Measurements from ENCODE around the gene PER3. TPM values are rescaled to one million over a fixed set of nuclear protein-coding genes. Genes with fewer than 3 reads are reported as not detected.

Gene PER3
- total and polyA plus RNA-seq, 8 donors: 9.9 to 16.1 (median 12.5) TPM

DNA sequence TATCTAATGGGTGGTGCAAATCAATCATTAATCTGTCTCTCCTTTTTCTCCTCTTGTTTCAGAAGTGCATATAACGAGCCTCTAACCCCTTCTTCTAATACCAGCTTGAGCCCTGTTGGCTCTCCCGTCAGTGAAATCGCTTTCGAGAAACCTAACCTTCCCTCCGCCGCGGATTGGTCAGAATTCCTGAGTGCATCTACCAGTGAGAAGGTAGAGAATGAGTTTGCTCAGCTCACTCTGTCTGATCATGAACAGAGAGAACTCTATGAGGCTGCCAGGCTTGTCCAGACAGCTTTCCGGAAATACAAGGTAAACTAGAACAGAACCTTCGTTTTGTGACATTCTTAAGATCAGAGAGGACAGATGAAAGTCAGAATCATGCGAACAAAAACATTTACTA is 38.3 kb upstream of the PER3 start:
- no peak overlapping the region for H3K27ac ChIP-seq
- intact Hi-C loops (cut with DNase I): no loop called here
- no peaks in the 10 kb centered on the region for H3K36me3 ChIP-seq
- H3K4me1 ChIP-seq: no peaks in the 10 kb centered on the region
- ATAC-seq (peak; percentile 95), DNase-seq (peak in 2 of 4 donors; percentile 13 to 39)
- no peaks in the 10 kb centered on the region for H3K27me3 ChIP-seq
- TF ChIP-seq, protein P1, sequence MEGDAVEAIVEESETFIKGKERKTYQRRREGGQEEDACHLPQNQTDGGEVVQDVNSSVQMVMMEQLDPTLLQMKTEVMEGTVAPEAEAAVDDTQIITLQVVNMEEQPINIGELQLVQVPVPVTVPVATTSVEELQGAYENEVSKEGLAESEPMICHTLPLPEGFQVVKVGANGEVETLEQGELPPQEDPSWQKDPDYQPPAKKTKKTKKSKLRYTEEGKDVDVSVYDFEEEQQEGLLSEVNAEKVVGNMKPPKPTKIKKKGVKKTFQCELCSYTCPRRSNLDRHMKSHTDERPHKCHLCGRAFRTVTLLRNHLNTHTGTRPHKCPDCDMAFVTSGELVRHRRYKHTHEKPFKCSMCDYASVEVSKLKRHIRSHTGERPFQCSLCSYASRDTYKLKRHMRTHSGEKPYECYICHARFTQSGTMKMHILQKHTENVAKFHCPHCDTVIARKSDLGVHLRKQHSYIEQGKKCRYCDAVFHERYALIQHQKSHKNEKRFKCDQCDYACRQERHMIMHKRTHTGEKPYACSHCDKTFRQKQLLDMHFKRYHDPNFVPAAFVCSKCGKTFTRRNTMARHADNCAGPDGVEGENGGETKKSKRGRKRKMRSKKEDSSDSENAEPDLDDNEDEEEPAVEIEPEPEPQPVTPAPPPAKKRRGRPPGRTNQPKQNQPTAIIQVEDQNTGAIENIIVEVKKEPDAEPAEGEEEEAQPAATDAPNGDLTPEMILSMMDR (IDR thresholded peaks at IDR 0.05): no peak
- no peaks in the 10 kb centered on the region for H3K9me3 ChIP-seq
- H3K4me3 ChIP-seq: no peak overlapping the region

DNA sequence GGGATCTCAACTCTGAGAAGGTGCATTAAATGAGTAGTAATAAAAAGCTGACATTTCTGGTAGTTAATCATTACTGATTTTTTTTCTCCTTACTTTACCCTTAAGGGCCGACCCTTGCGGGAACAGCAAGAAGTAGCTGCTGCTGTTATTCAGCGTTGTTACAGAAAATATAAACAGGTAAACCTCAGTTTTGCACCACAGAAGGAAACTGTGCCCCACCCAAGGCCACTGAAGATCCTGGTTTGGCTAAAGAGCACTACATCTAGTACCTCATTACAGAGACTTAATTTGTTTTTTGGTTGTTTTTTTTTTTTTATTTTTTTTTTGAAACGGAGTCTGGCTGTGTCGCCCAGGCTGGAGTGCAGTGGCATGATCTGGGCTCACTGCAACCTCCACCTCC is 36.5 kb upstream of the PER3 start:
- ATAC-seq: no peak
- DNase-seq: no peak
- no peaks in the 10 kb centered on the region for H3K9me3 ChIP-seq
- no peak overlapping the region for H3K27ac ChIP-seq
- no peak overlapping the region for H3K4me3 ChIP-seq
- H3K27me3 ChIP-seq: no peaks in the 10 kb centered on the region
- no peaks in the 10 kb centered on the region for H3K36me3 ChIP-seq
- intact Hi-C loops (cut with DNase I): no loop called here
- H3K4me1 ChIP-seq: peaks cover 0 to 6% of the 10 kb centered on the region in 2 donors
- TF ChIP-seq, protein P1 (IDR thresholded peaks at IDR 0.05): no peak

DNA sequence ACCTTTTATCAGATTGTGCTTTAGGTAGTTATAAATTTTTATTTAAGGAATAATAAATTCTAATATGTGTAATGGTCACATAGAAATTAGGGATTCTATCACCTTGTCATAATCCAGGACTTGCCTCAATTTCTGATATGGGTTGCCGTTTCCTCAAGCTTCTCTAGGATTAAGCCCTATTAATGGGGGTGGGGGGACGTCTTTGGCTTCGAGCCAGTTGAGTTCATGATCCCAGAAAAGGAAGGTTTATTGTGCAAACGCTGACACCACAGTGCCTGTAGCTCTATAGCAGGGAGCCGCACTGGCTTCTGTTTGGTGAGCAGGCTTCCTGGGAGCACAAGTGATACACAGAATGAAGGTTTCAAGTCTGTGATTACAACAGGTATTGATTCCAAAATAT is 35.0 kb upstream of the PER3 start:
- Histone ChIP-seq H3K27ac (no peak overlapping the region), H3K36me3 (no peaks in the 10 kb centered on the region), H3K4me1 (peaks cover 0 to 21% of the 10 kb centered on the region in 2 donors), H3K27me3 (no peaks in the 10 kb centered on the region), H3K4me3 (no peak overlapping the region), H3K9me3 (no peaks in the 10 kb centered on the region)
- ATAC-seq (no peak), DNase-seq (no peak)
- intact Hi-C loops (cut with DNase I): no loop called here
- TF ChIP-seq, protein P1 (IDR thresholded peaks at IDR 0.05): no peak

DNA sequence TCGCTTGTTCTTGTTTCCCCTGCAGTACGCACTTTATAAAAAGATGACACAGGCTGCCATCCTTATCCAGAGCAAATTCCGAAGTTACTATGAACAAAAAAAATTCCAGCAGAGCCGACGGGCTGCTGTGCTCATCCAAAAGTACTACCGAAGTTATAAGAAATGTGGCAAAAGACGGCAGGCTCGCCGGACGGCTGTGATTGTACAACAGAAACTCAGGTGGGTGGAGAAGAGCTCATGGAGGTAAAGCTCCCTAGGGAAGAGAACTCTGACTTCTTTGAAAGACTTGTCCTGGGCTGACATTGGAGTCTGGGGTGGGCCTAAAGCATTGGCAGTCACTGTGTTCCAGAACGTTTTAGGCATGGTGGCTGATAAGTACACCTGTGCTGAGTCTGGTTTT is 32.9 kb upstream of the PER3 start:
- intact Hi-C loops (cut with DNase I): loop anchor here in 1 of 2 donors (5.0 kb wide), 1 partner anchor 84 kb away; no protein-coding TSS in a partner anchor
- Histone ChIP-seq H3K36me3 (no peaks in the 10 kb centered on the region), H3K27me3 (no peaks in the 10 kb centered on the region), H3K4me3 (no peak overlapping the region), H3K27ac (no peak overlapping the region), H3K4me1 (peaks cover 0 to 21% of the 10 kb centered on the region in 2 donors), H3K9me3 (no peaks in the 10 kb centered on the region)
- DNase-seq: no peak
- TF ChIP-seq, protein P1 (IDR thresholded peaks at IDR 0.05): no peak
- no peak for ATAC-seq

DNA sequence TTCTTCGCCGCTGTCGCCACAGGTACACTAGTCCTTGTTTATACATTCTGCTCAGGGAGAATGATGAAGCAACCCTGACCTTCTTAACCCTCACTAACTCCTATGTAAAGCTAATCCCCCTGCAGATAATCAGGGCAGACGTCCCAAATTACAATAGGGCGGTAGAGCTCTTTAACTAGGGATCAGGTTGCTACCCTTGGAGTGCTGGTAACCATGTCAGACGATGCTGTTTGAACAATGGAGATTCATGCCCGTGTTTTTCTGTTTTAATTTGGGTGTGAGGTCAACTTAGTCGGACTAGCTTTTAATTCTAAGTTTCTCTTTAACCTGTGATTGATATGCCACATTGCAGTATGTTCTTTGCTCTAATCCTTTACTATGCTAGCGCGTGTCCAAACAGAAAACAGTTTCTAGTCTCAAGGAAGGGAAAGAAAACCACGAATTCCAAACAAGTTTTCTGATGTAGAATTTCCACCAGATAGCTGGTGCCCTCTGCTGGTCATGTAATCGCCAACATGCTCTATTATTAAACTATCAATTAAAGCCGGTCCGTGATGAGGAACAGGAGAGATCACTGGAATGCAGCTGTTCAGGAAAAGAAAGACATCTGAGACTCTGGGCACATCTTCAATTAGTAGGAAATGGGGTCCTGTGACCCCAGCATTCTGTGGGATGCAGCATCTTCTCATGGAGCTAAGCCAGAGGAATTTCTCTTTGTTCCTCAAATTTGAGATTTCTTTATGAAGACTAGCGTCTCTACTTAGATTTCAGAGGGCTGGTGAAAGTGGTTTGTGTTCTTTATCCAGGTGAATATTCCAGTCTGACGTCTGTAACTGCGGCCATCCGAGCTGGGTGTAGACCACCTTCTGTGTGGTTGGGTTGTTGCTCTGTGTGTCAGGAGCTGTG is 31.3 kb upstream of the PER3 start:
- ATAC-seq (peak; percentile 96), DNase-seq (peak in 3 of 4 donors; percentile 38 to 85 (median 77))
- intact Hi-C loops (cut with DNase I): loop anchor here in 1 of 2 donors (5.0 kb wide), 1 partner anchor 85 kb away; no protein-coding TSS in a partner anchor
- peaks cover 0 to 21% of the 10 kb centered on the region in 2 donors for H3K4me1 ChIP-seq
- no peaks in the 10 kb centered on the region for H3K36me3 ChIP-seq
- TF ChIP-seq, protein P1 (IDR thresholded peaks at IDR 0.05): peak; percentile 60 to 71
- no peaks in the 10 kb centered on the region for H3K27me3 ChIP-seq
- H3K9me3 ChIP-seq: no peaks in the 10 kb centered on the region
- peak overlapping the region in 1 of 2 donors; percentile 34 for H3K27ac ChIP-seq
- no peak overlapping the region for H3K4me3 ChIP-seq

Data from left lung (tissue), 10 donors.